ENCODE measurements around the gene CNTNAP2.

- no peak for TF ChIP-seq POLR2A (IDR thresholded peaks at IDR 0.05)
- TF ChIP-seq, protein P1, sequence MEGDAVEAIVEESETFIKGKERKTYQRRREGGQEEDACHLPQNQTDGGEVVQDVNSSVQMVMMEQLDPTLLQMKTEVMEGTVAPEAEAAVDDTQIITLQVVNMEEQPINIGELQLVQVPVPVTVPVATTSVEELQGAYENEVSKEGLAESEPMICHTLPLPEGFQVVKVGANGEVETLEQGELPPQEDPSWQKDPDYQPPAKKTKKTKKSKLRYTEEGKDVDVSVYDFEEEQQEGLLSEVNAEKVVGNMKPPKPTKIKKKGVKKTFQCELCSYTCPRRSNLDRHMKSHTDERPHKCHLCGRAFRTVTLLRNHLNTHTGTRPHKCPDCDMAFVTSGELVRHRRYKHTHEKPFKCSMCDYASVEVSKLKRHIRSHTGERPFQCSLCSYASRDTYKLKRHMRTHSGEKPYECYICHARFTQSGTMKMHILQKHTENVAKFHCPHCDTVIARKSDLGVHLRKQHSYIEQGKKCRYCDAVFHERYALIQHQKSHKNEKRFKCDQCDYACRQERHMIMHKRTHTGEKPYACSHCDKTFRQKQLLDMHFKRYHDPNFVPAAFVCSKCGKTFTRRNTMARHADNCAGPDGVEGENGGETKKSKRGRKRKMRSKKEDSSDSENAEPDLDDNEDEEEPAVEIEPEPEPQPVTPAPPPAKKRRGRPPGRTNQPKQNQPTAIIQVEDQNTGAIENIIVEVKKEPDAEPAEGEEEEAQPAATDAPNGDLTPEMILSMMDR (IDR thresholded peaks at IDR 0.05) = no peak
These were observed 2219.2 kb downstream of the CNTNAP2 start for GRCh38 chr7:148335790-148336189.

Data from testis (tissue), 2 donors.